Skeletal muscle cell (primary cell): Measurements from ENCODE around the gene DNAL1.
"Not testable (repeated sequence)": the region's sequence is repeated elsewhere in the genome, so short reads cannot be mapped to it uniquely, and the experiment has no call there.

Source experiments
- DNase-seq: peaks from one replicate; pipeline ENCODE4 v3.0.0-alpha.2; 2010; ENCODE audit warnings: low read depth
- H3K4me3 ChIP-seq: 2 replicates; pipeline ENCODE4 v1.5.1; 2011; ENCODE audit warnings: low read depth, mild to moderate bottlenecking, control low read depth, low read length, moderate library complexity

The DNAL1 gene

GRCh38 chr14:73695082-73695481 lies 50.3 kb downstream of the DNAL1 start:
- DNase-seq, result no peak
- H3K4me3 ChIP-seq, result no peak overlapping the region

- H3K4me3 ChIP-seq, result no peak overlapping the region
- no peak for DNase-seq
These were observed 51.2 kb downstream of the DNAL1 start for GRCh38 chr14:73695997-73696396.

GRCh38 chr14:73696466-73697400 lies 51.9 kb downstream of the DNAL1 start:
- DNase-seq, result no peak
- H3K4me3 ChIP-seq, result no peak overlapping the region

DNA sequence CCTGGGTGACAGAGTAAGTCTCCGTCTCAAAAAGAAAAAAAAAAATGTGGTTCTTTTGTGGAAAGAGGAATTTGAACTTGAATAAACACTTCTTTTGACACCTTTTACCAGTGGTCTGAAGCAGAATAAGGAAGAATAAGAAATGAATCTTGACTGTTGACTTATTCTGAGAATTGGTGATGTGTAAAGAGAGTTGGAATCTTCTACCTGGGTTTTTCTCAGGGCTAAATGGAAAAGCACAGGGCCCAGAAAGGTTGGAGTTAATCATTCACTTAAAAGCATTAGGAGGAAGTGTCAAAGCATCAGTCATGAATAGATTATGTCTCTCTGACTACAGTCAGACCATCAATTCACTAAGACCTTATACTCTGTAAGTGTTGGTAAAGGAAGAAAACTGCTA lies 55.5 kb downstream of the DNAL1 start:
- no peak for DNase-seq

DNA sequence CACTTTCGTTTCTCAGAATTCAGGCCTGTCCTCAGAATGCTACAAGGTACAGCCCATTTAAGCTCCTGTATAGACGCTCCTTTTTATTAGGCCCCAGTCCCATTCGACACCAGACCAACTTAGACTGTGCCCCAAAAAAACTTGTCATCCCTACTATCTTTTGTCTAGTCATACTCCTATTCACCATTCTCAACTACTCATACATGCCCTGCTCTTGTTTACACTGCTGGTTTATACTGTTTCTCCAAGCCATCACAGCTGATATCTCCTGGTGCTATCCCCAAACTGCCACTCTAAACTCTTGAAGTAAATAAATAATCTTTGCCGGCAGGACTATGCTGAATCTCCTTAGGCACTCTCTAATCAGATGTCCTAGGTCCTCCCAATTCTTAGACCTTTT lies 63.3 kb downstream of the DNAL1 start:
- not testable (repeated sequence) for DNase-seq, H3K4me3 ChIP-seq

More for the DNA sequence above, 55.5 kb downstream of the DNAL1 start:
- no peak overlapping the region for H3K4me3 ChIP-seq

GRCh38 chr14:73709904-73710469 lies 65.2 kb downstream of the DNAL1 start:
- H3K4me3 ChIP-seq, result no peak overlapping the region
- DNase-seq, result no peak

DNA sequence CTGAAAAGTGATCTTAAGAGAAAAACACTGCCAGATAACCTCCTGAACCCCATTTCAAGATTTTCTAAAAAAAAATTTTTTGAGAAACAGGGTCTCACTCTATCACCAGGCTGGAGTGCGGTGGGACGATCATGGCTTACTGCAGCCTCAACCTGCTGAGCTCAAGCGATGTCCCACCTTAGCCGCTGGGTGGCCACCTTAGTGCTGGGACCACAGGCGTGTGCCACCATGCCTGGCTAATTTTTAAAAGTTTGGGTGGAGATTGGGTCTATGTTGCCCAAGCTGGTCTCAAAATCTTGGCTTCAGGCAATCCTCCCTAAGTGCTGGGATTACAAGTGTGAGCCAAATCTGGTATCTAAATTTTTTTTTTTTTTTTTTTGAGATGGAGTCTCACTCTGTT lies 66.0 kb downstream of the DNAL1 start:
- no peak overlapping the region for H3K4me3 ChIP-seq
- no peak for DNase-seq

GRCh38 chr14:73712071-73712506 lies 67.3 kb downstream of the DNAL1 start:
- DNase-seq, result no peak
- peak overlapping the region; percentile 79 for H3K4me3 ChIP-seq

- DNase-seq, result no peak
- H3K4me3 ChIP-seq, result peak overlapping the region; percentile 79
These were observed 67.9 kb downstream of the DNAL1 start for GRCh38 chr14:73712540-73713180.

DNA sequence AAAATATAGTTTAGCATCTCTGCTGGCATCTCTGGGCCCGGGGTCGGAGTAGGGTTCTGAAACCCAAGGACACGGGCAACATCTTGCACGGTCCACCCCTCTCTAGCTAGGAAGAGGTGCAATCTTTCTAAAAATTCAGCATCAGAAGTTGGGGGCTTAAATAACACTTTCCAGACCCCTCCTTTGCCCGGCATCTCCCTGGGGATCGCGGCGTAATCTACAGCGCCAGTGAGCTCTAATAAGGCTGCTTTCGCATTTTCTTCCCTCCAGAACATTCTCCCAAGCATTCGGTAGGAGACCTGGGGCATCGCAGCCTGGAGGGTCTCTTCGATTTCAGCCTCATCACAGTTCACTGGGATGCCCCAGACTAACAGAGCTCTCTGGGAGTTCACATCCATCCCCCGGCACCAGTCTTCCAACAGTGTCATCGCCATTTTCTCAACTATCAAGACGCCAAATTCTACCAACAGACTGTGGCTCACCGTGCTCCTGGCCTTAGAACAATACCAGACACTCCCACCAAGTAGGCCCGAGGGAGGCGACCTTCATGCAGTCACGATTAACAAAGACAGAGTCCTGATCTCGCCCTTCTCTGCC lies 68.5 kb downstream of the DNAL1 start:
- peak overlapping the region; percentile 79 for H3K4me3 ChIP-seq
- DNase-seq, result no peak

DNA sequence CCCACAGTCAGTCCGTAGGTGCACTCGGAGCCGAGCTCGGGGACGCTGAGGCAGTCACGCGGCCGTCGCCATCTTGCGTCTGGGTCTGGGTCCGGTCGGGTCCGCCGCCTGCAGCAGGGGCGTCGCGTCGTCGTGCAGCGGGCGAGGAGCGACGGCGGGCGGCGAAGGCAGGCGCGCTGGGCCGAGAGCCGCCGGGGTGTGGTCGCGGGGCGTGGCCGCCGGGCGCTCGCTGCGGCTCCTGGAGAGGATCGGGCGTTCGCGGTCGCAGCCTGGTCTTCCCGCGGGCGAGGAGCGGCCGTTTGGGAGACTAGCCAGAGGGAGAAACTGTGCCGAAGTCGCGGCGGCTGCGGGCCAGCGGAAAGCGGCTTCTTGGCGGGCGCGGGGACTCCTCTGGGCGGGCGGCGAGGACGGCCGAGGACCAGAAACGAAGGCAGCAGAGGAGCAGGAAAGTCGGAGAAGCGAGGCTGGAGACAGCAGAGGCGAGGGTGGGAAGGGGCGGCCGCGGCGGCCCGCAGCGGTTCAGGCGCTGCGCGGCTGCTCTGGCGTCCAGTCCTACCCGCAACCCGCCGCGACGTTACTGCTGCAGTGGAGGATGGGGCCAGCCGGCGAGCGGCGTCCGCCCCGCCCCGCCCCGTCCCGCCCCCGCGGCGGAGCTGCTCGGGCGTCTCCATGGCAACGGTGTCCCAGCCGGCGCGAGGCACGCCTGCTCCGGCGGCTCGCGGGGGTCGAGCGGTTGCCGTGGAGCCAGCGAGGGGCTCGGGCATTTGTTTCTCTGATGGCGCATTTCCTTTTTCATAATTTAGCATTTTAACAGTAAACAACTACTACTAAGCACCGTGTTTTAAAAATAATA lies 69.2 kb downstream of the DNAL1 start, which contains the start of gene PNMA1:
Gene PNMA1 (minus strand): TSS at position 582 of the 853 bp plus-strand sequence. CDS start 745 bp downstream, outside the sequence.
- H3K4me3 ChIP-seq, result peak within 1 kb of the TSS; percentile 79
- no peak for DNase-seq

DNA sequence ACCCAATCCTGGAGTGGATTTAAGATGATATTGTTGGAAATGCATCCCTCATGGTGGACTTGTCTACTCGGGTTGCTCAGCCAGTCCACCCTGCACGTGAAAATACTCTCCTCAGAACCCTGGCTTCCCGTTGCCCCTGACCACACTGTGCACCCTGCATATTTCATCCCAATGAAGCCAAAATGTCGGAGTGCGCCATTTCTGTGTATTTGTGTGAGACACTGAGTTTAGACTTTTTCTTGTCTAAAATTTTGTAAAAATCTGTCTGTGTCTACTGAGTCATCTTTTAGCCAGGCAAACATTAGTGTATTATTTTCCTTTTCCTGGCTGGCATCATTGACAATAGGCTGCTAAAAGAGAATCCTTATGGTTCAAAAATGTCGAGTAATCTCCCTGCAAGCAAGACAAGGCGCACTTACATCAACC lies 69.9 kb downstream of the DNAL1 start:
- peak overlapping the region; percentile 79 for H3K4me3 ChIP-seq

GRCh38 chr14:73715707-73716106 lies 70.9 kb downstream of the DNAL1 start:
- no peak for DNase-seq
- no peak overlapping the region for H3K4me3 ChIP-seq

More for the DNA sequence above, 69.9 kb downstream of the DNAL1 start:
- no peak for DNase-seq

DNA sequence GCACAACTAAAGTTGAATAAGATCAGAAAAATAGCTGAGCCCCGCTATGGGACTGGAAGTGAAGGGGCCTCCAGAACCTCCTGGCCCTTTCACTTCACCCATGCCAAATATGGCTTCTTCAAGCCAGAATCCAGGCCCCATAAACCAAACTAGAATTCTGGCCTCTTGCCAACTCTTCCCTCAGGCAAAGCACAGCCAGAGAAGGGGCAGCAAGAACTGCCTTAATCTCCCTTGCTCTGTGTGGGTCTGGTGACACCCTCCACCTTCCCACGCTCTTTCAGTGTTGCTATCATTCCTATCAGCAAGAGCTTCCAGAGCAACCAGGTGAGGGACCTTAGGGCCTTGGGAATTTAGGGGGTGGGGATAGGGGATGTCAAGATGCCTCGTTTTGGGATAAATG lies 72.5 kb downstream of the DNAL1 start:
- DNase-seq, result no peak
- no peak overlapping the region for H3K4me3 ChIP-seq

DNA sequence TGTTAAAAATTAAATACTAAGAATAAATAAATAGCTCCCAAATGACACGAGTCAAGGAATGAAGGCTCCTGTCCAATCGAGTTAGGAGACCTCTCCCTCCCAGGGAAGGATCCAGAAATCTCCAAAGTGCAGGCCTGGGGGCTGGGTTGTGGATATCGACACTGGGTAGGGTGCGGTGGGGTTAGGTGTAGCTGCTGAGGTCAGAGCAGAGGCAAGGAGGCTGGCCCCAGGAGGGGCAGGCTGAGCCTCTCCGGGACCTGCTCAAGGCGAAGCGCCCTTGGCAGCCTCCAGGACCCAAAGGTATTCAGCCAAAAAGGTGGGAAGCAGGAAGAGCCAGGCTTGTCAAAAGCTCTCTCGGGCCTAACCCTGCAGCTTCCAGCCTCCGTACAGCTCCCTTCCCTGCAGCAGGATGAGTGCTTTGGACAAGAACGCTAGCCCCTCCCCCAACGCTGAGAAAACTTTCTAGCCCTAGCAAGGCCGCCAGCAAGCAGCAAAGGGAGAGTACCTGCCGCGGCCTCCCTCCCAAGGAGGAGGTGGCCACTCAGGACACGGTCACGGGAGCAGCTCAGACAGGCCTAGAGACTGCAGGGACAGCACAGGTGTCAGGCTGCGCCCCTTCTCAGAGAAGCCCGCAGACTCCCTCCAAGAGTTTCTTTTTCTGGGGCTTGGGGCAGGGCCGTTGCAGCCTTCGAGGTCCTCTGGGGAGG lies 73.1 kb downstream of the DNAL1 start:
- no peak for DNase-seq
- H3K4me3 ChIP-seq, result no peak overlapping the region

DNA sequence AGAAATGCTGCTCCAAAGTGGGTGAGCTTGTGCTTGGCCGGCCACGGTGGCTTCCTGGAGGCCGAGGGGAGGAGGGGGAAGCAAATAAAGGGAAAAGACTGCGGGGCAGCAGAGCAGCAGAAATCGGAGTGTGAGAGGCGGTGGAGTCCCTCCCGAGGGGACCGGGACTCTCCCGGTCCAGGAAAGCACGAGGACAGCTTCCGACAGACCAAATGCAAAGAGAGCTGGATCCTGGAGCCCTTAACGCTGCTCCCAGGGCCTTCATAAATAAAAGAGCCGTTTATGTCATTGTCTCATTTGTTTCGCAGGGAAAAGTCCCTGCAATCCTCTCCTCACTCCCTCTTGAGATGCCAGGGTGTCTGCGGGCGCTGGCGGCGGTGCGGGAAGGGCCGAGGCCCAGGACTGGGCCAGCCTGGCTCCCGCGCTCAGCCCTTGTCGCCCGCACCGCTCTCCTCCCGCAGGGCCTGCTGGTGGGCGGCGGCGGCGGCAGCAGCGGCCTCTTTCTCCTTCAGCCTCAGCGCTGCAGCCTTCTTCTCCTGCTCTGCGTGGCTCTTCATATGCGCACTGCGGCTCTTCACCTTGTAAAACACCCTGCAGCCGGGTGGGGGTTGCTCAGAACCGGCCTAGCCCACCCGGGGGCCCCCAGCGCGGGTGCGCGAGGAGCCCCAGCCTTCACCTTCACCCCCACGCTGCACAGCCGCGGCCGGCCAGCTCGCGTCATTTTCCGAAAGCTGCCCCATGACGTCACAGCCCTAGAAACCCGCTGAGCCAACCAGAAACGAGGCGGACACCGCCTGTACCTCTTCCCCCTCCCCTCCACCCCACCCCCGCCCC lies 73.8 kb downstream of the DNAL1 start:
- no peak for DNase-seq
- no peak overlapping the region for H3K4me3 ChIP-seq

DNA sequence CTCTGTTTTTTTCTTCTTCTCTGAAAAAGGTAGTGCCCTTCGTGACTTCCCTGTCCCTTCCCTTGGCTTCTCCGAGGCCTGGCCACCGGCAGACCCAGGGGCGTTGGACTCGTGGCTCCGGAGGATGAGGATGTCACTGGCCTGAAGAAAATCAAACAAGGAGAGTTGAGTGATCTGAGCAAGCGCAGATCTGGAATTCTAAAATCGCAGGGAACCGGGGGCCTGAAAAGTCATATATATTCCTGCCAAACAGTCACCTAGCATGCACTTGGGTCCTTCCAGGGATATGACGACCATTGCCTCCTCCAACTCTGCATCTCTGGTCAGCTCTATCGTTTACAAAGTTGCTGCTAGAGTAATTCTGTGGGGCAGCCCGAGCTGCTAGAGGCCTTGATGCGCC lies 74.6 kb downstream of the DNAL1 start:
- DNase-seq, result no peak
- H3K4me3 ChIP-seq, result no peak overlapping the region

DNA sequence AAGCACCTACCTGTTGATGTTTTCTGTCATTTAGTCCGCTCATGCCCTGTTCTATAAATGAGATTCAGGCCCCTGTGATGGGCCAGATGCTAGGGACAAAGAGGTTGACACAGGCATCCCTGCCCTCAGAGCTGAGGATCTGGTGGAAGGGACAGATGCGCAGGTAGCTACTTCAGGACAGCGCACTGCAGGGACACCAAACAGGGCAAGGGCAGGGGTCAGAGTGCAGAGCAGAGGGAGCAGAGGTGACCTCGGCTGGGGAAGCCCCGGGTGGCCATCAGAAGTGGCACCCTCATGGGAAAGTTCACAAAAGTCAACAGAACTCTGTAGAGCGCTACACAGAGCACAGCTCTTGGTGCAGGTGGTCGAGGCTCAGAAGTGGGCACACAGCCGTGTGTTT lies 75.0 kb downstream of the DNAL1 start:
- no peak overlapping the region for H3K4me3 ChIP-seq
- DNase-seq, result no peak
